Measurements from ENCODE around the gene SYN1.

DNA sequence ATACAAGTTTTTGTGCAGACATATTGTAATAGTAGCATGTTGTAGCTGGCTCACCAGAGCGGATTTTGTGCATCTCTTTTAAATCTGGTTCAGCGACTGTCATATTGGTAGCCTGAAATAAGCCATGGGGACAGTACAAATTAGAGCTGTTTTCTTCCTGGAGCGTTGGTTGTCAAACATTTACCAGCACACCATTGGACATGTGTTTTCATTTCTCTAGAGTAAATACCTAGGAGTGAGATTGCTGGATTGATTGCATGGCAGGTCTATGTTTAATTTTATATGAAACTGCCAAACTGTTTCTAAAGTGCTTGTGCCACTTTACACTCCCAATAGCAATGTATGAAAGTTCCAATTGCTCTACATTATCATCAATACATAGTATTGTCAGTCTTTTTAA lies 61.2 kb downstream of the SYN1 start:
- TF ChIP-seq POLR2A (IDR thresholded peaks at IDR 0.05; ENCODE audit: extremely low read depth, insufficient read length) (no peak), MYC (IDR thresholded peaks at IDR 0.05; ENCODE audit: low read depth, low read length) (no peak)
- TF ChIP-seq, protein P1, sequence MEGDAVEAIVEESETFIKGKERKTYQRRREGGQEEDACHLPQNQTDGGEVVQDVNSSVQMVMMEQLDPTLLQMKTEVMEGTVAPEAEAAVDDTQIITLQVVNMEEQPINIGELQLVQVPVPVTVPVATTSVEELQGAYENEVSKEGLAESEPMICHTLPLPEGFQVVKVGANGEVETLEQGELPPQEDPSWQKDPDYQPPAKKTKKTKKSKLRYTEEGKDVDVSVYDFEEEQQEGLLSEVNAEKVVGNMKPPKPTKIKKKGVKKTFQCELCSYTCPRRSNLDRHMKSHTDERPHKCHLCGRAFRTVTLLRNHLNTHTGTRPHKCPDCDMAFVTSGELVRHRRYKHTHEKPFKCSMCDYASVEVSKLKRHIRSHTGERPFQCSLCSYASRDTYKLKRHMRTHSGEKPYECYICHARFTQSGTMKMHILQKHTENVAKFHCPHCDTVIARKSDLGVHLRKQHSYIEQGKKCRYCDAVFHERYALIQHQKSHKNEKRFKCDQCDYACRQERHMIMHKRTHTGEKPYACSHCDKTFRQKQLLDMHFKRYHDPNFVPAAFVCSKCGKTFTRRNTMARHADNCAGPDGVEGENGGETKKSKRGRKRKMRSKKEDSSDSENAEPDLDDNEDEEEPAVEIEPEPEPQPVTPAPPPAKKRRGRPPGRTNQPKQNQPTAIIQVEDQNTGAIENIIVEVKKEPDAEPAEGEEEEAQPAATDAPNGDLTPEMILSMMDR (IDR thresholded peaks at IDR 0.05; ENCODE audit: low read depth, low read length), result no peak
- TF ChIP-seq, protein P2, sequence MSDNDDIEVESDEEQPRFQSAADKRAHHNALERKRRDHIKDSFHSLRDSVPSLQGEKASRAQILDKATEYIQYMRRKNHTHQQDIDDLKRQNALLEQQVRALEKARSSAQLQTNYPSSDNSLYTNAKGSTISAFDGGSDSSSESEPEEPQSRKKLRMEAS (IDR thresholded peaks at IDR 0.05; ENCODE audit: low read depth, low read length), result no peak

Measured in NB4 (cell line).